Large intestine (tissue), 3 donors: Measurements from ENCODE around the gene NUP93. TPM values are rescaled to one million over a fixed set of nuclear protein-coding genes. Genes with fewer than 3 reads are reported as not detected.
"Not testable (repeated sequence)": the region's sequence is repeated elsewhere in the genome, so short reads cannot be mapped to it uniquely, and the experiment has no call there.

Experiments used
- DNase-seq, 2 donors: peaks; one replicate each; pipeline versions ENCODE4 v3.0.0 to v3.0.0-alpha.2; 2013
- H3K27ac ChIP-seq: one replicate; pipeline ENCODE4 v1.5.1; 2013; ENCODE audit warnings: low read length
- H3K27me3 ChIP-seq: 2 replicates; pipeline ENCODE4 v1.6.1; 2013; ENCODE audit warnings: low read length; ENCODE audit not compliant: control insufficient read depth, insufficient read depth
- H3K36me3 ChIP-seq: 2 replicates; pipeline ENCODE4 v1.6.1; 2013; ENCODE audit warnings: low read length; ENCODE audit not compliant: control insufficient read depth, insufficient read depth
- H3K4me1 ChIP-seq: one replicate; pipeline ENCODE4 v1.6.1; 2013; ENCODE audit warnings: low read length; ENCODE audit not compliant: control insufficient read depth, insufficient read depth
- H3K4me3 ChIP-seq: one replicate; pipeline ENCODE4 v1.5.1; 2013; ENCODE audit warnings: low read length
- H3K9me3 ChIP-seq: one replicate; pipeline ENCODE4 v1.6.1; 2013; ENCODE audit warnings: mild to moderate bottlenecking, low read depth, low read length, moderate library complexity; ENCODE audit not compliant: control insufficient read depth
- WGBS: methylation state at CpG from one replicate; pipeline ENCODE4 v1.1.5; 2013; ENCODE audit warnings: low lambda C conversion rate; ENCODE audit not compliant: insufficient coverage; 5-methylcytosine and 5-hydroxymethylcytosine counted together
- polyA plus RNA-seq: library from polyadenylated mRNA; unstranded; fragments of 120-200 nt; gene quantifications from one replicate; pipeline ENCODE4 v1.2.1, GENCODE V29; 2013

The NUP93 gene
- polyA plus RNA-seq, 1 donor = 40.4 TPM

GRCh38 chr16:56792967-56793366 lies 63.0 kb downstream of the NUP93 start:
- H3K4me1 ChIP-seq = no peaks in the 10 kb centered on the region
- H3K27ac ChIP-seq = no peak overlapping the region
- no peaks in the 10 kb centered on the region for H3K9me3 ChIP-seq
- no peaks in the 10 kb centered on the region for H3K27me3 ChIP-seq
- no peaks in the 10 kb centered on the region for H3K36me3 ChIP-seq
- H3K4me3 ChIP-seq = no peak overlapping the region
- no peak for DNase-seq

GRCh38 chr16:56793492-56793891 lies 63.6 kb downstream of the NUP93 start:
- Histone ChIP-seq H3K4me3 (no peak overlapping the region), H3K27me3 (no peaks in the 10 kb centered on the region), H3K27ac (no peak overlapping the region), H3K36me3 (no peaks in the 10 kb centered on the region), H3K9me3 (no peaks in the 10 kb centered on the region), H3K4me1 (no peaks in the 10 kb centered on the region)
- whole genome bisulfite sequencing = no CpG with 5 or more reads among the region's 6 CpGs
- DNase-seq = peak in 1 of 2 donors; percentile 7

- H3K4me1 ChIP-seq = no peaks in the 10 kb centered on the region
- DNase-seq = no peak
- no peak overlapping the region for H3K27ac ChIP-seq
- H3K9me3 ChIP-seq = no peaks in the 10 kb centered on the region
- no peaks in the 10 kb centered on the region for H3K36me3 ChIP-seq
- no peak overlapping the region for H3K4me3 ChIP-seq
- H3K27me3 ChIP-seq = no peaks in the 10 kb centered on the region
- 86% methylated on average over 1 of the region's 3 CpGs for WGBS
These were observed 65.1 kb downstream of the NUP93 start for GRCh38 chr16:56795011-56795410.

GRCh38 chr16:56797038-56797437 lies 67.1 kb downstream of the NUP93 start:
- H3K4me1 ChIP-seq, DNase-seq, H3K27ac ChIP-seq, H3K27me3 ChIP-seq, H3K4me3 ChIP-seq, H3K36me3 ChIP-seq, H3K9me3 ChIP-seq: not testable (repeated sequence)
- WGBS = no CpG with 5 or more reads among the region's 2 CpGs

GRCh38 chr16:56797861-56798260 lies 67.9 kb downstream of the NUP93 start:
- no peak overlapping the region for H3K4me3 ChIP-seq
- no peaks in the 10 kb centered on the region for H3K9me3 ChIP-seq
- no peaks in the 10 kb centered on the region for H3K36me3 ChIP-seq
- H3K4me1 ChIP-seq = no peaks in the 10 kb centered on the region
- WGBS = 100% methylated on average over 2 of the region's 2 CpGs
- no peak for DNase-seq
- H3K27ac ChIP-seq = no peak overlapping the region
- no peaks in the 10 kb centered on the region for H3K27me3 ChIP-seq

GRCh38 chr16:56798955-56799354 lies 69.0 kb downstream of the NUP93 start:
- WGBS = 93% methylated on average over 3 of the region's 3 CpGs
- no peak overlapping the region for H3K4me3 ChIP-seq
- no peak overlapping the region for H3K27ac ChIP-seq
- no peaks in the 10 kb centered on the region for H3K36me3 ChIP-seq
- no peak for DNase-seq
- H3K9me3 ChIP-seq = no peaks in the 10 kb centered on the region
- no peaks in the 10 kb centered on the region for H3K4me1 ChIP-seq
- no peaks in the 10 kb centered on the region for H3K27me3 ChIP-seq

GRCh38 chr16:56800355-56800754 lies 70.4 kb downstream of the NUP93 start:
- Histone ChIP-seq H3K4me3 (no peak overlapping the region), H3K27ac (no peak overlapping the region), H3K27me3 (no peaks in the 10 kb centered on the region), H3K4me1 (no peaks in the 10 kb centered on the region), H3K36me3 (peaks cover 1% of the 10 kb centered on the region), H3K9me3 (no peaks in the 10 kb centered on the region)
- no CpG with 5 or more reads among the region's 1 CpG for WGBS
- DNase-seq = no peak

GRCh38 chr16:56801762-56802161 lies 71.8 kb downstream of the NUP93 start:
- Histone ChIP-seq H3K4me1 (no peaks in the 10 kb centered on the region), H3K9me3 (no peaks in the 10 kb centered on the region), H3K27ac (no peak overlapping the region), H3K27me3 (no peaks in the 10 kb centered on the region), H3K4me3 (no peak overlapping the region), H3K36me3 (peaks cover 9% of the 10 kb centered on the region)
- no peak for DNase-seq
- WGBS = no CpG with 5 or more reads among the region's 3 CpGs

- Histone ChIP-seq H3K27ac (no peak overlapping the region), H3K9me3 (no peaks in the 10 kb centered on the region), H3K4me3 (no peak overlapping the region), H3K27me3 (no peaks in the 10 kb centered on the region), H3K36me3 (peaks cover 16% of the 10 kb centered on the region), H3K4me1 (no peaks in the 10 kb centered on the region)
- WGBS = 100% methylated on average over 1 of the region's 3 CpGs
- no peak for DNase-seq
These were observed 77.2 kb downstream of the NUP93 start for GRCh38 chr16:56807011-56807675.

GRCh38 chr16:56807676-56808067 lies 77.7 kb downstream of the NUP93 start:
- H3K9me3 ChIP-seq, H3K27me3 ChIP-seq, DNase-seq, H3K4me1 ChIP-seq, H3K27ac ChIP-seq, H3K4me3 ChIP-seq: not testable (repeated sequence)
- H3K36me3 ChIP-seq = peaks cover 16% of the 10 kb centered on the region
- no CpG with 5 or more reads among the region's 9 CpGs for WGBS

- Histone ChIP-seq H3K36me3 (peaks cover 14% of the 10 kb centered on the region), H3K4me3 (no peak overlapping the region), H3K27me3 (no peaks in the 10 kb centered on the region), H3K27ac (no peak overlapping the region), H3K9me3 (no peaks in the 10 kb centered on the region), H3K4me1 (no peaks in the 10 kb centered on the region)
- no peak for DNase-seq
These were observed 81.0 kb downstream of the NUP93 start for GRCh38 chr16:56810954-56811353.
